SK-N-SH (cell line): ENCODE measurements around the gene LGALS14. TPM values are rescaled to one million over a fixed set of nuclear protein-coding genes. Genes with fewer than 3 reads are reported as not detected.

Experiments used
- CTCF ChIA-PET: fragments of 300-600, 350-600 bp; formaldehyde crosslinking; extraction: SDS; loops from one replicate; lab custom pipeline; 2021; lab: Yijun Ruan, JAX
- POLR2A ChIA-PET: fragments of 350-600 bp; sonication (Branson Sonifier 250); formaldehyde crosslinking; extraction: SDS; loops from one replicate; lab custom pipeline; 2020; ENCODE audit warnings: antibody characterized with exemption, inconsistent platforms; lab: Yijun Ruan, JAX
- DNase-seq: peaks from one replicate; pipeline ENCODE4 v3.0.0; 2012
- H2AFZ ChIP-seq: fragments of 200-600 bp; sonication (generic); 2 replicates; pipeline ENCODE4 v1.8.1; 2016; ENCODE audit warnings: antibody characterized with exemption, mild to moderate bottlenecking, low read depth
- H3F3A ChIP-seq: fragments of 200-600 bp; sonication (generic); replicated peaks from 2 replicates; pipeline ENCODE3; 2016; ENCODE audit warnings: antibody characterized with exemption, mild to moderate bottlenecking; ENCODE audit not compliant: insufficient read depth
- H3K27ac ChIP-seq, 2 experiments: fragments of 200-500 bp in 1 of 2; fragments of 200-600 bp in 1 of 2; sonication (Bioruptor generic) in 1 of 2; sonication (generic), shearing (Covaris generic) in 1 of 2; 2 replicates each; pipeline versions ENCODE4 v1.5.1 to v1.6.1; 2014 to 2016; ENCODE audit warnings: low read depth in 2 of 2, inconsistent platforms in 1 of 2, low read length in 1 of 2, mild to moderate bottlenecking in 1 of 2, mixed read lengths in 1 of 2
- H3K27me3 ChIP-seq: fragments of 200-600 bp; sonication (generic), shearing (Covaris generic); 2 replicates; pipeline ENCODE4 v1.6.1; 2016; ENCODE audit warnings: mixed run types; ENCODE audit not compliant: insufficient read depth
- H3K36me3 ChIP-seq, 2 experiments: fragments of 200-500 bp in 1 of 2; fragments of 200-600 bp in 1 of 2; sonication (Bioruptor generic) in 1 of 2; sonication (generic) in 1 of 2; replicated peaks in 1 of 2; 2 replicates each; pipeline versions ENCODE3 to v1.5.1; 2014 to 2016; ENCODE audit warnings: low read length in 1 of 2, mild to moderate bottlenecking in 1 of 2; ENCODE audit not compliant: insufficient read depth in 2 of 2, control insufficient read depth in 1 of 2
- H3K4me1 ChIP-seq, 2 experiments: fragments of 200-500 bp in 1 of 2; fragments of 200-600 bp in 1 of 2; sonication (Bioruptor generic) in 1 of 2; sonication (generic), shearing (Covaris generic) in 1 of 2; 2 replicates each; pipeline versions ENCODE4 v1.5.1 to v1.6.1; 2014 to 2016; ENCODE audit warnings: low read depth in 1 of 2, low read length in 1 of 2, mixed run types in 1 of 2; ENCODE audit not compliant: insufficient read depth in 2 of 2, control insufficient read depth in 1 of 2
- H3K4me2 ChIP-seq: fragments of 200-600 bp; sonication (generic), shearing (Covaris generic); 2 replicates; pipeline ENCODE4 v1.6.1; 2017; ENCODE audit warnings: mixed run types
- H3K4me3 ChIP-seq, 2 experiments: fragments of 200-500 bp in 1 of 2; fragments of 200-600 bp in 1 of 2; sonication (Bioruptor generic) in 1 of 2; sonication (generic), shearing (Covaris generic) in 1 of 2; 2 replicates each; pipeline versions ENCODE4 v1.5.1 to v1.8.1; 2014 to 2016; ENCODE audit warnings: low read depth in 2 of 2, inconsistent platforms in 1 of 2, low read length in 1 of 2, mild to moderate bottlenecking in 1 of 2, mixed read lengths in 1 of 2, moderate library complexity in 1 of 2
- H3K79me2 ChIP-seq: fragments of 200-600 bp; sonication (generic); 2 replicates; pipeline ENCODE4 v1.8.1; 2017; ENCODE audit warnings: mild to moderate bottlenecking; ENCODE audit not compliant: insufficient read depth
- H3K9ac ChIP-seq: fragments of 200-600 bp; sonication (generic); 2 replicates; pipeline ENCODE4 v1.6.1; 2017; ENCODE audit warnings: mixed run types
- H3K9me2 ChIP-seq: fragments of 200-600 bp; sonication (generic); 2 replicates; pipeline ENCODE4 v1.6.1; 2017; ENCODE audit warnings: mixed run types
- H3K9me3 ChIP-seq: fragments of 200-600 bp; sonication (generic); 2 replicates; pipeline ENCODE4 v1.6.1; 2017; ENCODE audit warnings: mixed run types, mild to moderate bottlenecking, moderate library complexity
- H4K20me1 ChIP-seq: fragments of 200-600 bp; sonication (generic); 2 replicates; pipeline ENCODE4 v1.6.1; 2017; ENCODE audit warnings: mild to moderate bottlenecking, mixed run types; ENCODE audit not compliant: insufficient read depth
- ELF1 ChIP-seq: IDR thresholded peaks from 2 replicates; pipeline ENCODE4 v1.4.0; 2012
- GABPA ChIP-seq: IDR thresholded peaks from 2 replicates; pipeline ENCODE4 v1.4.0; 2012; ENCODE audit warnings: low read depth, mild to moderate bottlenecking
- GATA2 ChIP-seq: sonication (generic); formaldehyde crosslinking; IDR thresholded peaks from 2 replicates; pipeline ENCODE4 v1.5.0; 2020; ENCODE audit warnings: mild to moderate bottlenecking, missing genetic modification reagents
- IRF3 ChIP-seq: fragments of 150-350 bp; IDR thresholded peaks from 2 replicates; pipeline ENCODE4 v1.6.1; 2016; ENCODE audit warnings: mild to moderate bottlenecking, low read depth, low read length
- RAD21 ChIP-seq: IDR thresholded peaks from 2 replicates; pipeline ENCODE4 v1.6.1; 2012; ENCODE audit warnings: mild to moderate bottlenecking, low read length
- REST ChIP-seq: IDR thresholded peaks from 2 replicates; pipeline ENCODE4 v1.6.1; 2012; ENCODE audit warnings: mild to moderate bottlenecking, low read depth, low read length, moderate library complexity
- RFX5 ChIP-seq: IDR thresholded peaks from 2 replicates; pipeline ENCODE4 v1.6.1; 2012; ENCODE audit warnings: mild to moderate bottlenecking, improper control_type of control experiment, low read length
- SIN3A ChIP-seq: IDR thresholded peaks from 2 replicates; pipeline ENCODE4 v1.6.1; 2012; ENCODE audit warnings: low read depth, mild to moderate bottlenecking, low read length, moderate library complexity, borderline replicate concordance
- TEAD4 ChIP-seq: IDR thresholded peaks from 2 replicates; pipeline ENCODE4 v1.4.0; 2012; ENCODE audit warnings: mild to moderate bottlenecking, borderline replicate concordance; ENCODE audit not compliant: insufficient read depth
- USF1 ChIP-seq: IDR thresholded peaks from 2 replicates; pipeline ENCODE4 v1.4.0; 2012; ENCODE audit warnings: low read depth, borderline replicate concordance
- ZBTB33 ChIP-seq: IDR thresholded peaks from 2 replicates; pipeline ENCODE4 v1.4.0; 2012; ENCODE audit warnings: low read depth, borderline replicate concordance
- WGBS: methylation state at CpG from one replicate; pipeline ENCODE4 v1.1.6; 2017; ENCODE audit warnings: low lambda C conversion rate; 5-methylcytosine and 5-hydroxymethylcytosine counted together
- polyA plus RNA-seq, 3 experiments: library from polyadenylated mRNA; depleted of rRNA; stranded (reverse); fragments of >200 nt; gene quantifications; 2 replicates each; pipeline ENCODE4 v1.2.3, GENCODE V29; 2012

Gene LGALS14
- polyA plus RNA-seq, 1 of the 3 experiments (the other 2 are of a cell fraction): not detected

DNA sequence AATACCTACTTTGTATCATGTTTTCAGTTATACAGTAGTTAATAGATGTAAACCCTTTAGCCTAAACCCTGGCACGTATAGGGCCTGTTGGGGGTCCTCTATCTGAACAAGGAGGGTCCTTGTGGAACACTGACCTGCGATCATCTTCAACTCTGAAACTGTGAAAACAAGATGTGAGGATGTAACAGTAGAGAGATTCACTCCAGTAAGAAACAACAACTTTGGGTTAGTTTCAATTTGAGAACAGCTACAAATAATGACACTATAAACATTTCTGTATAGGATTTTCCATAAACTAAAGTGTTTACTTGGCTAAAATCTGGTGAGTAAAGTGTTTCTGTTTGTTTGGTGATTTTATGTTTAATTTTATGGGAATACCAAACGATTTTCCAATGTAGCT, 31.4 kb downstream of the LGALS14 start:
- CTCF ChIA-PET: no interaction called here

More for the DNA sequence above, 31.4 kb downstream of the LGALS14 start:
- 0% methylated on average over 3 of the region's 3 CpGs for WGBS
- no peaks in the 10 kb centered on the region for H3K36me3 ChIP-seq
- no peak overlapping the region for H2AFZ ChIP-seq
- H3K9me2 ChIP-seq: no peaks in the 10 kb centered on the region
- H3F3A ChIP-seq: no peaks in the 10 kb centered on the region
- H3K4me3 ChIP-seq: no peak overlapping the region
- no peaks in the 10 kb centered on the region for H4K20me1 ChIP-seq
- H3K79me2 ChIP-seq: no peaks in the 10 kb centered on the region
- H3K27ac ChIP-seq: no peak overlapping the region
- H3K27me3 ChIP-seq: 0 out of 2 replicates have a peak, but pooled peaks cover 6% of the 10 kb centered on the region
- no peaks in the 10 kb centered on the region for H3K9me3 ChIP-seq
- H3K9ac ChIP-seq: no peak overlapping the region
- DNase-seq: no peak
- TF ChIP-seq TEAD4: no peak
- TF ChIP-seq GABPA: no peak
- no peak for TF ChIP-seq REST
- no peak for TF ChIP-seq ELF1
- no peak for TF ChIP-seq ZBTB33
- TF ChIP-seq USF1: no peak
- TF ChIP-seq IRF3: no peak
- no peak for TF ChIP-seq SIN3A
- TF ChIP-seq RFX5: no peak
- no peak for TF ChIP-seq GATA2
- no peak for TF ChIP-seq RAD21
- no peaks in the 10 kb centered on the region for H3K4me1 ChIP-seq
- H3K4me2 ChIP-seq: no peak overlapping the region
- POLR2A ChIA-PET: no interaction called here
